ENCODE measurements around the gene TEX261.

The TEX261 gene

DNA sequence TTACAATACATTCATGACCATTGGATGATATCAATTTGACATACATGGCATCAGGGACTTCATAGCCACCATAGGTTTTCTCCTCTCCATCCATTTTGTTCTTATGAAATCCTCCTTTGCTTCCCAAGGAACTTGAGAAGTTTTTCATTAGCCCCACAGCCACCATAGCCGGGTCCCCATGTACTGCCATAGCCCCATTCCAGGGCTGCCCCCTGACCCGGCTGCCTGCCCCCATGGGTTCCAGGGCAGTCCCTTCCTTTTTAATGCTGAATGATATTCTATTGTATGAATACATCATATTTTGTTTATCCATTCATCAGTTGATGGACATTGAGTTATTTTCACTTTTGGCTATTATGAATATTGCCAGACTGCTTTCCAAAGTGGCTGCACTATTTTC is 38.5 kb downstream of the TEX261 start:
- no peak for TF ChIP-seq SIN3A (IDR thresholded peaks at IDR 0.05; ENCODE audit: borderline replicate concordance, insufficient read depth, low read length)
- TF ChIP-seq POLR2AphosphoS5 (IDR thresholded peaks at IDR 0.05; ENCODE audit: low read depth, low read length), result no peak
- TF ChIP-seq TAF1 (IDR thresholded peaks at IDR 0.05; ENCODE audit: borderline replicate concordance, insufficient read depth, low read length), result no peak
- TF ChIP-seq FOXP2 (optimal IDR thresholded peaks at IDR 0.05; ENCODE audit: borderline replicate concordance, extremely low read depth, extremely low read length, insufficient read depth), result no peak
- TF ChIP-seq, protein P1, sequence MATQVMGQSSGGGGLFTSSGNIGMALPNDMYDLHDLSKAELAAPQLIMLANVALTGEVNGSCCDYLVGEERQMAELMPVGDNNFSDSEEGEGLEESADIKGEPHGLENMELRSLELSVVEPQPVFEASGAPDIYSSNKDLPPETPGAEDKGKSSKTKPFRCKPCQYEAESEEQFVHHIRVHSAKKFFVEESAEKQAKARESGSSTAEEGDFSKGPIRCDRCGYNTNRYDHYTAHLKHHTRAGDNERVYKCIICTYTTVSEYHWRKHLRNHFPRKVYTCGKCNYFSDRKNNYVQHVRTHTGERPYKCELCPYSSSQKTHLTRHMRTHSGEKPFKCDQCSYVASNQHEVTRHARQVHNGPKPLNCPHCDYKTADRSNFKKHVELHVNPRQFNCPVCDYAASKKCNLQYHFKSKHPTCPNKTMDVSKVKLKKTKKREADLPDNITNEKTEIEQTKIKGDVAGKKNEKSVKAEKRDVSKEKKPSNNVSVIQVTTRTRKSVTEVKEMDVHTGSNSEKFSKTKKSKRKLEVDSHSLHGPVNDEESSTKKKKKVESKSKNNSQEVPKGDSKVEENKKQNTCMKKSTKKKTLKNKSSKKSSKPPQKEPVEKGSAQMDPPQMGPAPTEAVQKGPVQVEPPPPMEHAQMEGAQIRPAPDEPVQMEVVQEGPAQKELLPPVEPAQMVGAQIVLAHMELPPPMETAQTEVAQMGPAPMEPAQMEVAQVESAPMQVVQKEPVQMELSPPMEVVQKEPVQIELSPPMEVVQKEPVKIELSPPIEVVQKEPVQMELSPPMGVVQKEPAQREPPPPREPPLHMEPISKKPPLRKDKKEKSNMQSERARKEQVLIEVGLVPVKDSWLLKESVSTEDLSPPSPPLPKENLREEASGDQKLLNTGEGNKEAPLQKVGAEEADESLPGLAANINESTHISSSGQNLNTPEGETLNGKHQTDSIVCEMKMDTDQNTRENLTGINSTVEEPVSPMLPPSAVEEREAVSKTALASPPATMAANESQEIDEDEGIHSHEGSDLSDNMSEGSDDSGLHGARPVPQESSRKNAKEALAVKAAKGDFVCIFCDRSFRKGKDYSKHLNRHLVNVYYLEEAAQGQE (IDR thresholded peaks at IDR 0.05; ENCODE audit: insufficient read depth in 1 of 2, low read depth in 2 of 2, low read length in 2 of 2), result no peak

DNA sequence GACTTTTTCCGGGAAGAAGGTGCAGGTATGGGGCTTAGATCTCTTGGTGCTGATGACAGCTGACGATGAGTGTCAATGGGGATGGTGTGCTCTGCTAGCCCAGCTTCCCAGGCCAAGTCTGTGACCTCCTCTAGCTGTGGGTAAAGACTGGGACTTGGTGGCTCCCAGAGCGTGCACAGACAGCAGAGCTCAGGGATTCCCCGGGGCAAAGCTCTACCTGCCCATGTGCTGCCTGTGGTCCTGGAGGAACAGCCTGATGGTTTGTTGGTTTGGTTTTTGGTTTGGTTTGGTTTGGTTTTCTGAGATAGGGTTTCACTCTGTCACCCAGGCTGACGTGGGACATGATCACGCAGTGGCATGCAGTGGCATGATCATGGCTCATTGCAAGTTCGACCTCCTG is 39.8 kb downstream of the TEX261 start:
- TF ChIP-seq TAF1 (IDR thresholded peaks at IDR 0.05; ENCODE audit: borderline replicate concordance, insufficient read depth, low read length) (no peak), FOXP2 (optimal IDR thresholded peaks at IDR 0.05; ENCODE audit: borderline replicate concordance, extremely low read depth, extremely low read length, insufficient read depth) (no peak), SIN3A (IDR thresholded peaks at IDR 0.05; ENCODE audit: borderline replicate concordance, insufficient read depth, low read length) (no peak), POLR2AphosphoS5 (IDR thresholded peaks at IDR 0.05; ENCODE audit: low read depth, low read length) (no peak)
- TF ChIP-seq, protein P1 (IDR thresholded peaks at IDR 0.05; ENCODE audit: insufficient read depth in 1 of 2, low read depth in 2 of 2, low read length in 2 of 2), result no peak

DNA sequence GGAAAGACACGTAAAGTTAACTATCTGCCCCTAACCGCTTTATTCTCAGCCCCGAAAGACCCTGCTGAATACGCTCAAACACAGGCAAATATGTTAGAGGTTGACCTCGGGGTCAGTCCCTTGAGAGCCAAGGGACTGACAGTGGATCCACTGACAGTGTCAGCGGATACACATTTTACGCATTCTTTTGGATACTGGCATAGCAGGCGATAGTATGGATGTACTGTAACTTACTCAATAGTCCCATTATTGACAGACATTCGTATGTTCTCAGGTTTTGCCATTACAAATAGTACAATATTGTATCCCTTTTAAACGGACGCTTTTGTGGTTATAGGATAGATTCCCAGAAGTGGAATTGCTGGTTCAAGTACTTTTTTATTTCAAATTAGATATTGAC is 45.6 kb downstream of the TEX261 start:
- no peak for TF ChIP-seq TAF1 (IDR thresholded peaks at IDR 0.05; ENCODE audit: borderline replicate concordance, insufficient read depth, low read length)
- TF ChIP-seq SIN3A (IDR thresholded peaks at IDR 0.05; ENCODE audit: borderline replicate concordance, insufficient read depth, low read length), result no peak
- no peak for TF ChIP-seq FOXP2 (optimal IDR thresholded peaks at IDR 0.05; ENCODE audit: borderline replicate concordance, extremely low read depth, extremely low read length, insufficient read depth)
- TF ChIP-seq, protein P1 (IDR thresholded peaks at IDR 0.05; ENCODE audit: insufficient read depth in 1 of 2, low read depth in 2 of 2, low read length in 2 of 2), result no peak
- no peak for TF ChIP-seq POLR2AphosphoS5 (IDR thresholded peaks at IDR 0.05; ENCODE audit: low read depth, low read length)

DNA sequence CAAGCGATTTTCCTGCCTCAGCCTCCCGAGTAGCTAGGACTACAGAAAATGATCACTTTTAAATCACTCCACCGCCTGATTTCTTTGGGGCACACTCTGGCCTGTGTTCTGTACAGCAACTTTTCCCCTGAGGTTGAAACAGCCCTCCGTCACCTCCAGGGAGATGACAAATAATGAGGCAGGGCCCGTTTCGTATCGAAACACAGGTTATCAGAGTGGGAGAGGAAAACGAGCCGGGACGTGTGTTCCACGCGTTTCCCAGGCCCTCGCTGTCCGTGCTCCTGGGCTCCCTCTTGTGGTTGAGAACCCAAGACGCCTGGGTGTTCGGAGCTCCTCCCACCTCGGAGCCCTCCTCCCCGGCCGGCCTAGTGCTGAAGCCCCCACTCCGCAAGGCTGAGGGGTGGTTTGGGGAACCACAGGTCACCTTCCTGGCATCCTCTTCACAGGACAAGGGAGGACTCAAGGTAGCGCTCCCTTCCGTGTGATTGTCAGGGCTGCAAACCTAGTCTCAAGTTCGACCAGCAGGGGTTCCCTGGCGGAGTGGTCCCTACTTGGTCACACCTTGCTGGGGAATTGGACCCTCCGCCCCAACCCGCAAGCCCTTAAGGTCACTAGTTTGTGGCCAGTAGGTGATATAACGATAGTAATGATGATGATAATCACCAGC is 46.2 kb downstream of the TEX261 start:
- TF ChIP-seq SIN3A (IDR thresholded peaks at IDR 0.05; ENCODE audit: borderline replicate concordance, insufficient read depth, low read length) (no peak), FOXP2 (optimal IDR thresholded peaks at IDR 0.05; ENCODE audit: borderline replicate concordance, extremely low read depth, extremely low read length, insufficient read depth) (no peak), POLR2AphosphoS5 (IDR thresholded peaks at IDR 0.05; ENCODE audit: low read depth, low read length) (no peak), TAF1 (IDR thresholded peaks at IDR 0.05; ENCODE audit: borderline replicate concordance, insufficient read depth, low read length) (no peak)
- TF ChIP-seq, protein P1 (IDR thresholded peaks at IDR 0.05; ENCODE audit: insufficient read depth in 1 of 2, low read depth in 2 of 2, low read length in 2 of 2), result no peak

Data from PFSK-1 (cell line).